KOPT-K1 (cell line): ENCODE results near the gene CYP27C1.

Source experiments
- H3K27ac ChIP-seq: fragments of 200-600 bp; sonication (generic); 2 replicates; pipeline ENCODE4 v1.5.1; 2016; ENCODE audit warnings: antibody characterized with exemption, mild to moderate bottlenecking, low read depth, low read length; ENCODE audit not compliant: poor library complexity, severe bottlenecking
- H3K36me3 ChIP-seq: fragments of 200-600 bp; sonication (generic); 2 replicates; pipeline ENCODE4 v1.5.1; 2017; ENCODE audit warnings: antibody characterized with exemption, mild to moderate bottlenecking, low read length, moderate library complexity; ENCODE audit not compliant: insufficient read depth
- H3K9me3 ChIP-seq: fragments of 200-600 bp; sonication (generic); 2 replicates; pipeline ENCODE4 v1.5.1; 2017; ENCODE audit warnings: antibody characterized with exemption, low read length, mild to moderate bottlenecking; ENCODE audit not compliant: insufficient read depth, poor library complexity, severe bottlenecking

The CYP27C1 gene

GRCh38 chr2:127158614-127159290 lies 61.3 kb downstream of the CYP27C1 start:
- Histone ChIP-seq H3K9me3 (no peaks in the 10 kb centered on the region), H3K27ac (no peak overlapping the region), H3K36me3 (no peaks in the 10 kb centered on the region)

- Histone ChIP-seq H3K27ac (no peak overlapping the region), H3K9me3 (no peaks in the 10 kb centered on the region)
Observed at GRCh38 chr2:127157651-127158485, 62.2 kb downstream of the CYP27C1 start.

GRCh38 chr2:127157114-127157513 lies 63.0 kb downstream of the CYP27C1 start:
- H3K36me3 ChIP-seq = no peaks in the 10 kb centered on the region
- H3K27ac ChIP-seq = no peak overlapping the region
- H3K9me3 ChIP-seq = no peaks in the 10 kb centered on the region

More at GRCh38 chr2:127157651-127158485, 62.2 kb downstream of the CYP27C1 start:
- no peaks in the 10 kb centered on the region for H3K36me3 ChIP-seq

GRCh38 chr2:127155947-127156346 lies 64.2 kb downstream of the CYP27C1 start:
- Histone ChIP-seq H3K36me3 (no peaks in the 10 kb centered on the region), H3K27ac (no peak overlapping the region), H3K9me3 (peaks cover 11% of the 10 kb centered on the region)

GRCh38 chr2:127155028-127155581 lies 65.0 kb downstream of the CYP27C1 start:
- Histone ChIP-seq H3K9me3 (peaks cover 19% of the 10 kb centered on the region), H3K36me3 (no peaks in the 10 kb centered on the region), H3K27ac (no peak overlapping the region)

- Histone ChIP-seq H3K36me3 (no peaks in the 10 kb centered on the region), H3K27ac (no peak overlapping the region), H3K9me3 (peaks cover 19% of the 10 kb centered on the region)
Observed at GRCh38 chr2:127154396-127154795, 65.7 kb downstream of the CYP27C1 start.

- Histone ChIP-seq H3K27ac (no peak overlapping the region), H3K9me3 (peaks cover 19% of the 10 kb centered on the region), H3K36me3 (no peaks in the 10 kb centered on the region)
Observed at GRCh38 chr2:127153691-127154158, 66.4 kb downstream of the CYP27C1 start.

GRCh38 chr2:127150996-127151395 lies 69.1 kb downstream of the CYP27C1 start:
- H3K27ac ChIP-seq = no peak overlapping the region

GRCh38 chr2:127149384-127149783 lies 70.7 kb downstream of the CYP27C1 start:
- Histone ChIP-seq H3K27ac (no peak overlapping the region), H3K9me3 (peaks cover 19% of the 10 kb centered on the region), H3K36me3 (no peaks in the 10 kb centered on the region)

More at GRCh38 chr2:127150996-127151395, 69.1 kb downstream of the CYP27C1 start:
- Histone ChIP-seq H3K36me3 (no peaks in the 10 kb centered on the region), H3K9me3 (peaks cover 19% of the 10 kb centered on the region)

GRCh38 chr2:127146820-127147502 lies 73.1 kb downstream of the CYP27C1 start:
- H3K9me3 ChIP-seq = peaks cover 18% of the 10 kb centered on the region
- no peaks in the 10 kb centered on the region for H3K36me3 ChIP-seq
- no peak overlapping the region for H3K27ac ChIP-seq

GRCh38 chr2:127146071-127146725 lies 73.9 kb downstream of the CYP27C1 start:
- Histone ChIP-seq H3K9me3 (peaks cover 10% of the 10 kb centered on the region), H3K36me3 (no peaks in the 10 kb centered on the region), H3K27ac (no peak overlapping the region)

GRCh38 chr2:127145280-127145895 lies 74.7 kb downstream of the CYP27C1 start:
- H3K36me3 ChIP-seq = no peaks in the 10 kb centered on the region
- H3K27ac ChIP-seq = no peak overlapping the region
- peaks cover 8% of the 10 kb centered on the region for H3K9me3 ChIP-seq

- Histone ChIP-seq H3K9me3 (peaks cover 18% of the 10 kb centered on the region), H3K27ac (no peak overlapping the region), H3K36me3 (no peaks in the 10 kb centered on the region)
Observed at GRCh38 chr2:127143841-127144782, 76.0 kb downstream of the CYP27C1 start.
